HG02970 (cell line): ENCODE data around the gene POC1A.
"Not testable (repeated sequence)": the region's sequence is repeated elsewhere in the genome, so short reads cannot be mapped to it uniquely, and the experiment has no call there.

ENCODE experiments used
- ATAC-seq: cut with Tn5 transposase; IDR thresholded peaks from one replicate; pipeline ENCODE4 v1.9.1; 2021; ENCODE audit warnings: mild to moderate bottlenecking, moderate library complexity, moderate number of reproducible peaks; ENCODE audit not compliant: unreplicated experiment, low FRiP score

Gene POC1A

GRCh38 chr3:52153389-52154096 is 680 bp downstream of the POC1A start:
- ATAC-seq: peak; percentile 19

- not testable (repeated sequence) for ATAC-seq
Measured at GRCh38 chr3:52151991-52152390, 2.2 kb downstream of the POC1A start.

- ATAC-seq: no peak
Measured at GRCh38 chr3:52150860-52151259, 3.4 kb downstream of the POC1A start.

- ATAC-seq: no peak
Measured at GRCh38 chr3:52150357-52150756, 3.9 kb downstream of the POC1A start.

- no peak for ATAC-seq
Measured at GRCh38 chr3:52149726-52150125, 4.5 kb downstream of the POC1A start.

- no peak for ATAC-seq
Measured at GRCh38 chr3:52149021-52149420, 5.2 kb downstream of the POC1A start.

- no peak for ATAC-seq
Measured at GRCh38 chr3:52147804-52148203, 6.4 kb downstream of the POC1A start.

GRCh38 chr3:52146811-52147210 is 7.4 kb downstream of the POC1A start:
- no peak for ATAC-seq

GRCh38 chr3:52146189-52146588 is 8.0 kb downstream of the POC1A start:
- ATAC-seq: no peak

- no peak for ATAC-seq
Measured at GRCh38 chr3:52145736-52146110, 8.5 kb downstream of the POC1A start.

GRCh38 chr3:52144796-52145735 is 9.2 kb downstream of the POC1A start:
- ATAC-seq: no peak

- ATAC-seq: no peak
Measured at GRCh38 chr3:52144034-52144795, 10.0 kb downstream of the POC1A start.

GRCh38 chr3:52143616-52144015 is 10.6 kb downstream of the POC1A start:
- ATAC-seq: no peak

GRCh38 chr3:52143156-52143555 is 11.1 kb downstream of the POC1A start:
- ATAC-seq: no peak

GRCh38 chr3:52141751-52142150 is 12.5 kb downstream of the POC1A start:
- ATAC-seq: no peak

GRCh38 chr3:52140769-52141168 is 13.5 kb downstream of the POC1A start:
- ATAC-seq: no peak

GRCh38 chr3:52140000-52140399 is 14.2 kb downstream of the POC1A start:
- no peak for ATAC-seq

- ATAC-seq: no peak
Measured at GRCh38 chr3:52137311-52137710, 16.9 kb downstream of the POC1A start.

- no peak for ATAC-seq
Measured at GRCh38 chr3:52136513-52136912, 17.7 kb downstream of the POC1A start.

GRCh38 chr3:52135332-52135731 is 18.9 kb downstream of the POC1A start:
- ATAC-seq: no peak

GRCh38 chr3:52134761-52135160 is 19.5 kb downstream of the POC1A start:
- no peak for ATAC-seq
